ENCODE data around the gene CORO7.

DNA sequence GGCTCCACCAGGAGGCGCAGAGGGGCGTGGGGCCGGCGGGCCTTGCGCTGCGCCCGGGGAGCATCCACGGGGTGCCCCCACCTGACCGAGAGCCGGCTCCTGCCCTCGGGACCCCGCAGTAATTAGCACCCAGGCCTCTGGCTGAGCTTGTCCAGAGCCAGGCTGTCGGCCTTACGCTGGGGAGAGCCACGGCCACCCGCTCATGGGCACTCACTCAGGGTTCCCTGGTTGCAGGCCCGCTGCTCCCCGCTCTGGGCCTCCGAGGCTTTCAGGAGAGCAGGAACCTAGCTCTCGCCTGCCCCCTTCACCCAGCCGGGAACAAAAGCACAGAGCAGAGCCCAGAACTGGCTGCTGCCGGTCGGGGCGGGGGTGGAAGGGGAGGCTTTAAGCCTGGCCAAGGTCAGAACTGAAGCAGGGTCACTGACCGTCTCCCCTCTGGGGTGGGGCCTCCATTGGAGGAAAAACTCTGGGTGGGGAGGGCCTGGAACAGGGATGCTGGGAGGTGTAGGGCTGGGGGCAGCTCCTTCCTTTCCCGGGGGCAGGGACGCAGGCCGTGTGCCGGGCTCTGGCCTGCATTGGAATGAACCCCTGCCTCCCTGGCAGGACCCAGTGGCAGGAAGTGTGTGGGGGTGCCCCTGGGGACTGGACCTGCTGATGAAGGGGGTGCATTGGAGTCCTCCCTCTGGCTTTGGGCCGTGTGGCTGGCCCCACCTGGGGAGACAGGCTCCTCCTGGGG lies 88.2 kb downstream of the CORO7 start:
- TF ChIP-seq, protein P1, sequence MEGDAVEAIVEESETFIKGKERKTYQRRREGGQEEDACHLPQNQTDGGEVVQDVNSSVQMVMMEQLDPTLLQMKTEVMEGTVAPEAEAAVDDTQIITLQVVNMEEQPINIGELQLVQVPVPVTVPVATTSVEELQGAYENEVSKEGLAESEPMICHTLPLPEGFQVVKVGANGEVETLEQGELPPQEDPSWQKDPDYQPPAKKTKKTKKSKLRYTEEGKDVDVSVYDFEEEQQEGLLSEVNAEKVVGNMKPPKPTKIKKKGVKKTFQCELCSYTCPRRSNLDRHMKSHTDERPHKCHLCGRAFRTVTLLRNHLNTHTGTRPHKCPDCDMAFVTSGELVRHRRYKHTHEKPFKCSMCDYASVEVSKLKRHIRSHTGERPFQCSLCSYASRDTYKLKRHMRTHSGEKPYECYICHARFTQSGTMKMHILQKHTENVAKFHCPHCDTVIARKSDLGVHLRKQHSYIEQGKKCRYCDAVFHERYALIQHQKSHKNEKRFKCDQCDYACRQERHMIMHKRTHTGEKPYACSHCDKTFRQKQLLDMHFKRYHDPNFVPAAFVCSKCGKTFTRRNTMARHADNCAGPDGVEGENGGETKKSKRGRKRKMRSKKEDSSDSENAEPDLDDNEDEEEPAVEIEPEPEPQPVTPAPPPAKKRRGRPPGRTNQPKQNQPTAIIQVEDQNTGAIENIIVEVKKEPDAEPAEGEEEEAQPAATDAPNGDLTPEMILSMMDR (conservative IDR thresholded peaks at IDR 0.05) = no peak
- TF ChIP-seq EZH2 (IDR thresholded peaks at IDR 0.05; ENCODE audit: low read depth) = no peak

All from PC-9 (cell line).